Panc1 (cell line): Measurements from ENCODE around the gene LRP2. TPM values are rescaled to one million over a fixed set of nuclear protein-coding genes. Genes with fewer than 3 reads are reported as not detected.

Experiments
- ATAC-seq: fragments of 200-7000 bp; cut with Tn5 transposase; 2 replicates; pipeline ENCODE4 v1.9.1; 2020; ENCODE audit warnings: mild to moderate bottlenecking, moderate library complexity
- BruUV-seq: library from RNA; stranded (reverse); fragments of 400-500 nt; replicated peaks from 2 replicates; lab custom pipeline; 2021; lab: Mats Ljungman, UMichigan
- CTCF ChIA-PET: fragments of 300-600 bp; sonication (Branson Sonifier 250); formaldehyde crosslinking; loops from one replicate; lab custom pipeline; 2022; ENCODE audit warnings: antibody characterized with exemption; lab: Charles Lee
- POLR2A ChIA-PET: fragments of 300-600 bp; sonication (Branson Sonifier 250); formaldehyde crosslinking; loops from one replicate; lab custom pipeline; 2022; ENCODE audit warnings: antibody characterized with exemption; lab: Charles Lee
- DNase-seq: peaks from one replicate; pipeline ENCODE4 v3.0.0-alpha.2; 2010; ENCODE audit warnings: low read depth, low spot score
- H3K27ac ChIP-seq: 2 replicates; pipeline ENCODE4 v1.5.1; 2011; ENCODE audit warnings: mild to moderate bottlenecking, low read length, inconsistent platforms
- H3K27me3 ChIP-seq: fragments of 200-500 bp; sonication (Bioruptor generic); 2 replicates; pipeline ENCODE4 v1.6.0; 2014; ENCODE audit warnings: low read length, inconsistent platforms; ENCODE audit not compliant: control insufficient read depth, insufficient read depth
- H3K36me3 ChIP-seq: fragments of 200-500 bp; sonication (Bioruptor generic); 2 replicates; pipeline ENCODE4 v1.5.1; 2014; ENCODE audit warnings: inconsistent platforms, mild to moderate bottlenecking, low read length, moderate library complexity; ENCODE audit not compliant: control insufficient read depth, insufficient read depth
- H3K4me1 ChIP-seq: 2 replicates; pipeline ENCODE4 v1.5.1; 2011; ENCODE audit warnings: inconsistent platforms, mild to moderate bottlenecking, low read length, moderate library complexity; ENCODE audit not compliant: control insufficient read depth, insufficient read depth
- H3K4me3 ChIP-seq, 2 experiments: 2 replicates each; pipeline ENCODE4 v1.5.1; 2011 to 2012; ENCODE audit warnings: low read depth in 2 of 2, low read length in 2 of 2, mild to moderate bottlenecking in 2 of 2, inconsistent platforms in 1 of 2, moderate library complexity in 1 of 2
- H3K9me3 ChIP-seq: fragments of 200-500 bp; sonication (Bioruptor generic); 2 replicates; pipeline ENCODE4 v1.5.1; 2014; ENCODE audit warnings: low read depth, mild to moderate bottlenecking, inconsistent platforms, low read length, moderate library complexity; ENCODE audit not compliant: control insufficient read depth, insufficient read depth
- POLR2AphosphoS5 ChIP-seq: IDR thresholded peaks from 2 replicates; pipeline ENCODE4 v1.6.1; 2012; ENCODE audit warnings: mild to moderate bottlenecking, low read depth, low read length, moderate library complexity
- REST ChIP-seq, 2 experiments: IDR thresholded peaks; 2 replicates each; pipeline ENCODE4 v1.6.1; 2011 to 2012; ENCODE audit warnings: low read depth in 2 of 2, control low read depth in 1 of 2, low read length in 1 of 2, mild to moderate bottlenecking in 1 of 2, moderate library complexity in 1 of 2; ENCODE audit not compliant: insufficient read depth in 1 of 2
- SIN3A ChIP-seq: IDR thresholded peaks from 2 replicates; pipeline ENCODE4 v1.6.1; 2012; ENCODE audit warnings: low read depth, mild to moderate bottlenecking, low read length, moderate library complexity, borderline replicate concordance; ENCODE audit not compliant: insufficient read depth
- TCF7L2 ChIP-seq: IDR thresholded peaks from 2 replicates; pipeline ENCODE4 v1.6.1; 2011; ENCODE audit warnings: mild to moderate bottlenecking, low read depth, low read length, inconsistent platforms
- in situ Hi-C: cut with HindIII; loops from 2 replicates; pipeline ENCODE4 v1.10.0; 2016; ENCODE audit warnings: low sequenced_read_pairs, low pct_unique_long_range_greater_than_20kb
- intact Hi-C: fragments of 100-400 bp; cut with micrococcal nuclease; formaldehyde crosslinking; loops from one replicate; pipeline ENCODE4 v1.10.0; 2022; ENCODE audit not compliant: unreplicated experiment
- total RNA-seq: library from RNA; stranded (reverse); gene quantifications from one replicate; pipeline ENCODE4 v1.2.1, GENCODE V29; 2021; ENCODE audit not compliant: unreplicated experiment
- TF ChIP-seq, protein P1 (sequence below): fragments of 450-650 bp; IDR thresholded peaks from 2 replicates; pipeline ENCODE4 v1.5.1; 2017; ENCODE audit warnings: mild to moderate bottlenecking

Gene LRP2
- total RNA-seq, 1 experiment from 2014 or later: 0.10 TPM

- Histone ChIP-seq H3K27ac (no peak overlapping the region), H3K27me3 (peaks cover 2% of the 10 kb centered on the region; the same call in 1 of the 2 replicates), H3K4me3 (no peak overlapping the region), H3K36me3 (no peaks in the 10 kb centered on the region), H3K4me1 (no peaks in the 10 kb centered on the region; the same call in 1 of the 2 replicates), H3K9me3 (no peaks in the 10 kb centered on the region)
- in situ Hi-C loops (no loop called here), intact Hi-C loops (loop anchor here (10.0 kb wide), 1 partner anchor 143 kb away; no protein-coding TSS in a partner anchor)
- BruUV-seq: no TSS peak
- DNase-seq (no peak), ATAC-seq (no peak)
- TF ChIP-seq, protein P1, sequence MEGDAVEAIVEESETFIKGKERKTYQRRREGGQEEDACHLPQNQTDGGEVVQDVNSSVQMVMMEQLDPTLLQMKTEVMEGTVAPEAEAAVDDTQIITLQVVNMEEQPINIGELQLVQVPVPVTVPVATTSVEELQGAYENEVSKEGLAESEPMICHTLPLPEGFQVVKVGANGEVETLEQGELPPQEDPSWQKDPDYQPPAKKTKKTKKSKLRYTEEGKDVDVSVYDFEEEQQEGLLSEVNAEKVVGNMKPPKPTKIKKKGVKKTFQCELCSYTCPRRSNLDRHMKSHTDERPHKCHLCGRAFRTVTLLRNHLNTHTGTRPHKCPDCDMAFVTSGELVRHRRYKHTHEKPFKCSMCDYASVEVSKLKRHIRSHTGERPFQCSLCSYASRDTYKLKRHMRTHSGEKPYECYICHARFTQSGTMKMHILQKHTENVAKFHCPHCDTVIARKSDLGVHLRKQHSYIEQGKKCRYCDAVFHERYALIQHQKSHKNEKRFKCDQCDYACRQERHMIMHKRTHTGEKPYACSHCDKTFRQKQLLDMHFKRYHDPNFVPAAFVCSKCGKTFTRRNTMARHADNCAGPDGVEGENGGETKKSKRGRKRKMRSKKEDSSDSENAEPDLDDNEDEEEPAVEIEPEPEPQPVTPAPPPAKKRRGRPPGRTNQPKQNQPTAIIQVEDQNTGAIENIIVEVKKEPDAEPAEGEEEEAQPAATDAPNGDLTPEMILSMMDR: no peak
- TF ChIP-seq POLR2AphosphoS5 (no peak), REST (IDR thresholded peaks at IDR 0.05; ENCODE audit: insufficient read depth in 1 of 2, low read depth in 2 of 2, low read length in 1 of 2) (no peak), TCF7L2 (no peak), SIN3A (no peak)
- ChIA-PET POLR2A (no interaction called here), CTCF (no interaction called here)
Observed at GRCh38 chr2:169107645-169108044, 254.7 kb downstream of the LRP2 start.

- TF ChIP-seq, protein P1: no peak
- TF ChIP-seq SIN3A: no peak
- no peak for TF ChIP-seq TCF7L2
- TF ChIP-seq REST (IDR thresholded peaks at IDR 0.05; ENCODE audit: insufficient read depth in 1 of 2, low read depth in 2 of 2, low read length in 1 of 2): no peak
- TF ChIP-seq POLR2AphosphoS5: no peak
- in situ Hi-C loops: no loop called here
- peaks cover 2% of the 10 kb centered on the region; the same call in 1 of the 2 replicates for H3K27me3 ChIP-seq
- H3K27ac ChIP-seq: no peak overlapping the region
- ChIA-PET POLR2A (no interaction called here), CTCF (no interaction called here)
- ATAC-seq (no peak), DNase-seq (no peak)
- no peaks in the 10 kb centered on the region; the same call in 1 of the 2 replicates for H3K4me1 ChIP-seq
- H3K9me3 ChIP-seq: no peaks in the 10 kb centered on the region
- intact Hi-C loops: loop anchor here (10.0 kb wide), 1 partner anchor 142 kb away; no protein-coding TSS in a partner anchor
- no peak overlapping the region for H3K4me3 ChIP-seq
- BruUV-seq: no TSS peak
- no peaks in the 10 kb centered on the region for H3K36me3 ChIP-seq
Observed at GRCh38 chr2:169106563-169107545, 255.5 kb downstream of the LRP2 start.
